OCI-LY1 (cell line): ENCODE results near the gene CELSR1.

Experiments used
- CTCF ChIP-seq: fragments of 200-600 bp; sonication (generic), shearing (Covaris generic); IDR thresholded peaks from 2 replicates; pipeline ENCODE4 v1.5.1; 2017; ENCODE audit warnings: mild to moderate bottlenecking, antibody characterized with exemption, low read length, moderate library complexity, mixed read lengths
- EZH2 ChIP-seq: fragments of 200-600 bp; sonication (generic), shearing (Covaris generic); IDR thresholded peaks from 2 replicates; pipeline ENCODE4 v1.8.0; 2017; ENCODE audit warnings: borderline replicate concordance, mixed run types, mild to moderate bottlenecking, antibody characterized with exemption, low read length, moderate library complexity, mixed read lengths

GRCh38 chr22:46444390-46444854, 93.0 kb downstream of the CELSR1 start:
- no peak for TF ChIP-seq CTCF
- TF ChIP-seq EZH2: no peak
